Heart left ventricle (tissue), 16 donors: ENCODE results near the gene ASIC1. TPM values are rescaled to one million over a fixed set of nuclear protein-coding genes. Genes with fewer than 3 reads are reported as not detected.

Experiments used
- ATAC-seq, 4 donors: fragments of 200-7000 bp; cut with Tn5 transposase; one replicate each; pipeline ENCODE4 v1.9.1; 2020 to 2022; ENCODE audit warnings: moderate library complexity in 4 of 4, mild to moderate bottlenecking in 3 of 4, moderate number of reproducible peaks in 1 of 4
- DNase-seq, 5 donors: peaks; one replicate each; pipeline ENCODE4 v3.0.0-alpha.2; 2020
- H3K27ac ChIP-seq, 12 donors: fragments of 200-600 bp; sonication (generic) in 4 of 12; one replicate each; pipeline versions ENCODE4 v1.5.0 to v1.8.0; 2016 to 2022; ENCODE audit warnings: mild to moderate bottlenecking in 2 of 12
- H3K27me3 ChIP-seq, 9 donors: fragments of 200-600 bp; sonication (generic) in 2 of 9; one replicate each; pipeline versions ENCODE4 v1.5.1 to v1.8.0; 2016 to 2022; ENCODE audit warnings: mild to moderate bottlenecking in 3 of 9
- H3K36me3 ChIP-seq, 9 donors: fragments of 200-600 bp; sonication (generic) in 2 of 9; one replicate each; pipeline versions ENCODE4 v1.5.0 to v1.8.0; 2018 to 2022; ENCODE audit warnings: mild to moderate bottlenecking in 2 of 9
- H3K4me1 ChIP-seq, 12 donors: fragments of 200-600 bp; sonication (generic) in 4 of 12; one replicate each; pipeline versions ENCODE4 v1.5.0 to v1.8.0; 2016 to 2022; ENCODE audit warnings: mild to moderate bottlenecking in 3 of 12
- H3K4me3 ChIP-seq, 12 donors: fragments of 200-600 bp; sonication (generic) in 4 of 12; one replicate each; pipeline versions ENCODE4 v1.5.0 to v1.8.0; 2017 to 2022; ENCODE audit warnings: mild to moderate bottlenecking in 9 of 12, moderate library complexity in 4 of 12
- H3K9me3 ChIP-seq, 12 donors: fragments of 200-600 bp; sonication (generic) in 4 of 12; one replicate each; pipeline versions ENCODE4 v1.5.0 to v1.8.0; 2016 to 2022; ENCODE audit warnings: mild to moderate bottlenecking in 1 of 12
- CTCF ChIP-seq, 12 donors: fragments of 200-600 bp; sonication (generic) in 4 of 12; IDR thresholded peaks; one replicate each; pipeline versions ENCODE4 v1.5.0 to v1.8.0; 2018 to 2022; ENCODE audit warnings: antibody characterized with exemption in 12 of 12, mild to moderate bottlenecking in 5 of 12
- POLR2A ChIP-seq, 2 donors: fragments of 450-650 bp; IDR thresholded peaks; one replicate each; pipeline ENCODE4 v1.6.1; 2017; ENCODE audit warnings: antibody characterized with exemption in 2 of 2, mild to moderate bottlenecking in 2 of 2, moderate library complexity in 2 of 2
- WGBS, 4 donors: extraction: QIAGEN DNeasy Blood & Tissue Kit in 2 of 4; methylation state at CpG; one replicate each; pipeline versions ENCODE4 v1.1.5 to v1.1.7; 2013 to 2018; 5-methylcytosine and 5-hydroxymethylcytosine counted together
- intact Hi-C, 10 donors: fragments of 100-400 bp; cut with DNase I; formaldehyde crosslinking; loops; one replicate each; pipeline versions ENCODE4 v1.11.1 to v1.14.2; 2022
- polyA plus RNA-seq, 2 donors: library from polyadenylated mRNA; stranded (reverse); fragments of 200-250 nt; gene quantifications; one replicate each; pipeline ENCODE4 v1.2.3, GENCODE V29; 2013
- total RNA-seq, 9 donors: library from RNA; depleted of rRNA in 2 of 9; stranded (reverse); fragments of >200 nt in 2 of 9; fragmentation: NEBNext Ultra II Directional in 3 of 9; extraction: Animal tissue kit (Norgen Biotek cat#: 25700) in 3 of 9; gene quantifications; one replicate each; pipeline versions ENCODE4 v1.1.0 to v1.2.4, GENCODE V29; 2016 to 2023
- donor health status: ischemic (EF 13 %, LVEDD 7.1; RV severe dilation, severe dysfunction).
- donor health status: healthy with polysubstance abuse.
- donor health status: DM: no; HTN: yes; CAD: no.
- donor health status: DM: no; HTN: no; CAD: no.
- donor health status: ischemic (EF 25% LVEDD 6.9; RV normal size, moderate dysfunction).
- donor health status: ischemic (EF 25% LVEDD 5.7; RV mildly dilated, moderate dysfunction).
- donor health status: healthy.
- donor health status: DM: yes; HTN: yes; CAD: no.
- donor health status: ischemic (EF 35%, LVEDD 5.7; RV mildly dilated, moderate dysfunction).
- donor health status: nonischemic (EF 11% LVEDD 7.7; RV severe dilation, severe dysfunction).
- donor health status: DM: yes; HTN: yes; CAD: no.
- donor health status: PGD.
- donor health status: ischemic (EF 29% LVEDD 5.4; RV normal size, mild dysfunction).
- donor health status: nonischemic (EF 23%, LVEDD 6.1; RV moderate dilation, normal function).

Gene ASIC1
- total and polyA plus RNA-seq, 11 donors: 0.31 to 1.8 (median 0.71) TPM

GRCh38 chr12:50086148-50086547 is 28.8 kb downstream of the ASIC1 start:
- Histone ChIP-seq H3K4me3 (peak overlapping the region in 10 of 12 donors; percentile 80 to 99 (median 92)), H3K36me3 (peaks cover 9 to 48% (median 46%) of the 10 kb centered on the region in 9 donors), H3K4me1 (peaks cover 0 to 26% (median 12%) of the 10 kb centered on the region in 12 donors), H3K9me3 (no peaks in the 10 kb centered on the region), H3K27me3 (no peaks in the 10 kb centered on the region), H3K27ac (peak overlapping the region in 11 of 12 donors; percentile 94 to 100 (median 98))
- 76 to 87% (median 80%) methylated on average over 5 of the region's 5 CpGs for WGBS, 4 donors
- ATAC-seq (no peak), DNase-seq (no peak)
- TF ChIP-seq POLR2A (IDR thresholded peaks at IDR 0.05) (no peak), CTCF (IDR thresholded peaks at IDR 0.05) (no peak)
- intact Hi-C loops: loop anchor here in 5 of 10 donors (5.0 to 10.0 kb wide), 2 partner anchors 91 to 229 kb away; no protein-coding TSS in a partner anchor

- no peak for TF ChIP-seq CTCF (IDR thresholded peaks at IDR 0.05)
- TF ChIP-seq POLR2A (IDR thresholded peaks at IDR 0.05): no peak
- WGBS, 4 donors: 81 to 86% (median 83%) methylated on average over 9 of the region's 9 CpGs
- no peaks in the 10 kb centered on the region for H3K27me3 ChIP-seq
- H3K4me3 ChIP-seq: no peak overlapping the region
- peaks cover 9 to 58% (median 56%) of the 10 kb centered on the region in 9 donors for H3K36me3 ChIP-seq
- H3K4me1 ChIP-seq: peaks cover 0 to 26% (median 12%) of the 10 kb centered on the region in 12 donors
- H3K9me3 ChIP-seq: no peaks in the 10 kb centered on the region
- intact Hi-C loops: loop anchor here in 5 of 10 donors (5.0 to 10.0 kb wide), 2 partner anchors 90 to 228 kb away; no protein-coding TSS in a partner anchor
- DNase-seq (no peak), ATAC-seq (no peak)
- peak overlapping the region in 1 of 12 donors; percentile 13 for H3K27ac ChIP-seq
These were observed 29.8 kb downstream of the ASIC1 start for GRCh38 chr12:50087151-50087550.

- no peak overlapping the region for H3K4me3 ChIP-seq
- peaks cover 0 to 26% (median 12%) of the 10 kb centered on the region in 12 donors for H3K4me1 ChIP-seq
- H3K27me3 ChIP-seq: no peaks in the 10 kb centered on the region
- ATAC-seq: no peak
- peak overlapping the region in 1 of 12 donors; percentile 13 for H3K27ac ChIP-seq
- DNase-seq: no peak
- no peaks in the 10 kb centered on the region for H3K9me3 ChIP-seq
- TF ChIP-seq CTCF (IDR thresholded peaks at IDR 0.05) (no peak), POLR2A (IDR thresholded peaks at IDR 0.05) (no peak)
- 40 to 54% (median 52%) methylated on average over 3 of the region's 3 CpGs for WGBS, 4 donors
- peaks cover 9 to 67% (median 64%) of the 10 kb centered on the region in 9 donors for H3K36me3 ChIP-seq
- intact Hi-C loops: loop anchor here in 5 of 10 donors (2.0 to 10.0 kb wide), 3 partner anchors 87 to 227 kb away; no protein-coding TSS in a partner anchor
These were observed 30.6 kb downstream of the ASIC1 start for GRCh38 chr12:50087995-50088394.

- 21 to 44% (median 30%) methylated on average over 3 of the region's 3 CpGs for WGBS, 4 donors
These were observed 31.4 kb downstream of the ASIC1 start for GRCh38 chr12:50088577-50089335.

More at GRCh38 chr12:50088577-50089335, 31.4 kb downstream of the ASIC1 start:
- ATAC-seq (peak in 1 of 4 donors; percentile 19), DNase-seq (no peak)
- no peak overlapping the region for H3K27ac ChIP-seq
- H3K4me1 ChIP-seq: peaks cover 0 to 26% (median 12%) of the 10 kb centered on the region in 12 donors
- intact Hi-C loops: loop anchor here in 5 of 10 donors (2.0 to 10.0 kb wide), 3 partner anchors 86 to 226 kb away; no protein-coding TSS in a partner anchor
- no peaks in the 10 kb centered on the region for H3K27me3 ChIP-seq
- H3K4me3 ChIP-seq: no peak overlapping the region
- H3K9me3 ChIP-seq: no peaks in the 10 kb centered on the region
- peaks cover 9 to 74% (median 72%) of the 10 kb centered on the region in 9 donors for H3K36me3 ChIP-seq
- TF ChIP-seq CTCF (IDR thresholded peaks at IDR 0.05) (peak; percentile 62 to 83 (median 80)), POLR2A (IDR thresholded peaks at IDR 0.05) (no peak)
